IMR-90 (cell line): ENCODE results near the gene C2orf69. TPM values are rescaled to one million over a fixed set of nuclear protein-coding genes. Genes with fewer than 3 reads are reported as not detected.

ENCODE experiments used
- ATAC-seq: fragments of 200-7000 bp; cut with Tn5 transposase; 2 replicates; pipeline ENCODE4 v1.9.1; 2020; ENCODE audit warnings: low read depth, mild to moderate bottlenecking, moderate library complexity
- BruUV-seq: library from RNA; stranded (reverse); fragments of 400-500 nt; replicated peaks from 2 replicates; lab custom pipeline; 2021; lab: Mats Ljungman, UMichigan
- CTCF ChIA-PET: fragments of 300-600 bp; formaldehyde crosslinking; extraction: SDS; loops from one replicate; lab custom pipeline; 2021; ENCODE audit warnings: antibody characterized with exemption; lab: Yijun Ruan, JAX
- POLR2A ChIA-PET: fragments of 300-600 bp; sonication (Branson Sonifier 250); formaldehyde crosslinking; loops from one replicate; lab custom pipeline; 2022; ENCODE audit warnings: antibody characterized with exemption; ENCODE audit not compliant: unreplicated experiment; lab: Charles Lee
- DNase-seq: peaks from one replicate; pipeline ENCODE4 v3.0.0; 2013
- H2AFZ ChIP-seq: replicated peaks from 2 replicates; pipeline ENCODE3; 2013; ENCODE audit warnings: low read length, mild to moderate bottlenecking; ENCODE audit not compliant: poor library complexity
- H2AK5ac ChIP-seq: 2 replicates; pipeline ENCODE4 v1.6.1; 2013; ENCODE audit warnings: low read depth, low read length, inconsistent platforms
- H2AK9ac ChIP-seq: replicated peaks from 2 replicates; pipeline ENCODE3; 2013; ENCODE audit warnings: mild to moderate bottlenecking, low read depth, low read length, moderate library complexity; ENCODE audit not compliant: poor library complexity
- H2BK120ac ChIP-seq: 2 replicates; pipeline ENCODE4 v1.6.1; 2013; ENCODE audit warnings: low read depth, low read length, inconsistent platforms
- H2BK15ac ChIP-seq: 3 replicates; pipeline ENCODE4 v1.6.1; 2013; ENCODE audit warnings: low read depth, low read length, inconsistent platforms
- H2BK20ac ChIP-seq: 2 replicates; pipeline ENCODE4 v1.6.1; 2013; ENCODE audit warnings: low read depth, mild to moderate bottlenecking, inconsistent platforms, low read length, moderate library complexity
- H2BK5ac ChIP-seq: 2 replicates; pipeline ENCODE4 v1.6.1; 2013; ENCODE audit warnings: mild to moderate bottlenecking, low read depth, low read length, inconsistent platforms; ENCODE audit not compliant: poor library complexity, severe bottlenecking
- H3K14ac ChIP-seq: replicated peaks from 2 replicates; pipeline ENCODE4 v1.6.1; 2013; ENCODE audit warnings: low read depth, low read length, inconsistent platforms
- H3K18ac ChIP-seq: 2 replicates; pipeline ENCODE4 v1.6.1; 2013; ENCODE audit warnings: low read depth, low read length, control low read depth
- H3K23ac ChIP-seq: 2 replicates; pipeline ENCODE4 v1.6.1; 2013; ENCODE audit warnings: low read depth, low read length, inconsistent platforms
- H3K27ac ChIP-seq: 2 replicates; pipeline ENCODE4 v1.5.1; 2013; ENCODE audit warnings: mild to moderate bottlenecking, control low read depth, low read length; ENCODE audit not compliant: insufficient read depth
- H3K27me3 ChIP-seq: 2 replicates; pipeline ENCODE4 v1.6.1; 2013; ENCODE audit warnings: low read length; ENCODE audit not compliant: control insufficient read depth, insufficient read depth
- H3K36me3 ChIP-seq: 2 replicates; pipeline ENCODE4 v1.6.1; 2013; ENCODE audit warnings: low read length, mixed read lengths; ENCODE audit not compliant: control insufficient read depth, insufficient read depth
- H3K4ac ChIP-seq: 2 replicates; pipeline ENCODE4 v1.6.1; 2013; ENCODE audit warnings: low read depth, low read length, inconsistent platforms
- H3K4me1 ChIP-seq: 2 replicates; pipeline ENCODE4 v1.6.1; 2013; ENCODE audit warnings: low read length, mixed read lengths; ENCODE audit not compliant: control insufficient read depth, insufficient read depth
- H3K4me2 ChIP-seq: 2 replicates; pipeline ENCODE4 v1.6.1; 2013; ENCODE audit warnings: low read depth, mild to moderate bottlenecking, control low read depth, low read length, moderate library complexity
- H3K4me3 ChIP-seq: 2 replicates; pipeline ENCODE4 v1.5.1; 2013; ENCODE audit warnings: low read depth, mild to moderate bottlenecking, control low read depth, low read length, moderate library complexity; ENCODE audit not compliant: insufficient read depth
- H3K56ac ChIP-seq: 2 replicates; pipeline ENCODE4 v1.6.1; 2013; ENCODE audit warnings: low read length, inconsistent platforms; ENCODE audit not compliant: insufficient read depth; ENCODE audit errors: extremely low read depth
- H3K79me1 ChIP-seq, 2 experiments: 2 replicates each; pipeline ENCODE4 v1.6.1; 2013; ENCODE audit warnings: low read length in 2 of 2, inconsistent platforms in 1 of 2, low read depth in 1 of 2
- H3K9ac ChIP-seq: 2 replicates; pipeline ENCODE4 v1.6.1; 2013; ENCODE audit warnings: low read depth, low read length, control low read depth
- H3K9me1 ChIP-seq: 2 replicates; pipeline ENCODE4 v1.6.1; 2013; ENCODE audit warnings: low read length, inconsistent platforms; ENCODE audit not compliant: insufficient read depth
- H3K9me3 ChIP-seq: 2 replicates; pipeline ENCODE4 v1.6.1; 2013; ENCODE audit warnings: low read length; ENCODE audit not compliant: control insufficient read depth, insufficient read depth
- H4K20me1 ChIP-seq: 2 replicates; pipeline ENCODE4 v1.6.1; 2013; ENCODE audit warnings: low read length, inconsistent platforms; ENCODE audit not compliant: insufficient read depth
- H4K5ac ChIP-seq: 2 replicates; pipeline ENCODE4 v1.6.1; 2013; ENCODE audit warnings: mild to moderate bottlenecking, low read depth, low read length, control low read depth
- H4K8ac ChIP-seq, 2 experiments: 2 replicates each; pipeline ENCODE4 v1.6.1; 2013; ENCODE audit warnings: low read depth in 2 of 2, low read length in 2 of 2, control low read depth in 1 of 2, inconsistent platforms in 1 of 2
- H4K91ac ChIP-seq: 2 replicates; pipeline ENCODE4 v1.6.1; 2013; ENCODE audit warnings: low read depth, low read length, inconsistent platforms; ENCODE audit not compliant: insufficient read depth
- BHLHE40 ChIP-seq: fragments of 150-350 bp; IDR thresholded peaks from 2 replicates; pipeline ENCODE4 v1.6.1; 2016; ENCODE audit warnings: mild to moderate bottlenecking, low read depth, low read length
- CEBPB ChIP-seq: IDR thresholded peaks from 2 replicates; pipeline ENCODE4 v1.6.1; 2012; ENCODE audit warnings: low read depth, low read length, improper control_type of control experiment
- CHD1 ChIP-seq: IDR thresholded peaks from 2 replicates; pipeline ENCODE4 v1.6.1; 2012; ENCODE audit warnings: low read depth, low read length, improper control_type of control experiment
- CTCF ChIP-seq: conservative IDR thresholded peaks from 2 replicates; pipeline ENCODE4 v1.5.1; 2012; ENCODE audit warnings: mild to moderate bottlenecking, low read depth, low read length, improper control_type of control experiment
- ELK1 ChIP-seq: fragments of 150-350 bp; IDR thresholded peaks from 2 replicates; pipeline ENCODE4 v1.6.1; 2016; ENCODE audit warnings: low read depth, mild to moderate bottlenecking, low read length, moderate library complexity, borderline replicate concordance
- FOS ChIP-seq: fragments of 150-350 bp; IDR thresholded peaks from 2 replicates; pipeline ENCODE4 v1.6.1; 2016; ENCODE audit warnings: low read depth, low read length
- MAFK ChIP-seq: IDR thresholded peaks from 2 replicates; pipeline ENCODE4 v1.6.1; 2012; ENCODE audit warnings: low read depth, low read length, improper control_type of control experiment
- MAZ ChIP-seq: IDR thresholded peaks from 2 replicates; pipeline ENCODE4 v1.6.1; 2012; ENCODE audit warnings: low read depth, mild to moderate bottlenecking, low read length, improper control_type of control experiment, moderate library complexity, borderline replicate concordance
- MXI1 ChIP-seq: IDR thresholded peaks from 2 replicates; pipeline ENCODE4 v1.6.1; 2012; ENCODE audit warnings: low read depth, mild to moderate bottlenecking, low read length, moderate library complexity, borderline replicate concordance
- NFE2L2 ChIP-seq: fragments of 150-350 bp; IDR thresholded peaks from 2 replicates; pipeline ENCODE4 v1.6.1; 2016; ENCODE audit warnings: low read depth, mild to moderate bottlenecking, low read length
- POLR2A ChIP-seq: IDR thresholded peaks from 2 replicates; pipeline ENCODE4 v1.6.1; 2012; ENCODE audit warnings: mild to moderate bottlenecking, low read depth, low read length
- RAD21 ChIP-seq: IDR thresholded peaks from 2 replicates; pipeline ENCODE4 v1.6.1; 2012; ENCODE audit warnings: low read length, improper control_type of control experiment
- RCOR1 ChIP-seq: IDR thresholded peaks from 2 replicates; pipeline ENCODE4 v1.6.1; 2012; ENCODE audit warnings: mild to moderate bottlenecking, low read length, improper control_type of control experiment; ENCODE audit not compliant: insufficient replicate concordance
- RFX5 ChIP-seq: IDR thresholded peaks from 2 replicates; pipeline ENCODE4 v1.8.0; 2012; ENCODE audit warnings: low read depth, mild to moderate bottlenecking, low read length, moderate library complexity
- SMC3 ChIP-seq: fragments of 150-350 bp; IDR thresholded peaks from 2 replicates; pipeline ENCODE4 v1.6.1; 2016; ENCODE audit warnings: low read depth, mild to moderate bottlenecking, antibody characterized with exemption, low read length, moderate library complexity
- USF2 ChIP-seq: fragments of 150-350 bp; IDR thresholded peaks from 2 replicates; pipeline ENCODE4 v1.6.1; 2017; ENCODE audit warnings: mild to moderate bottlenecking, antibody characterized with exemption, low read length, low read depth
- WGBS, 2 experiments: methylation state at CpG; one replicate each; pipeline versions ENCODE4 v1.1.5 to v1.1.7; 2013; ENCODE audit warnings: missing lambda C conversion rate in 2 of 2; ENCODE audit not compliant: insufficient read length in 1 of 2; ENCODE audit errors: extremely low coverage in 2 of 2; 5-methylcytosine and 5-hydroxymethylcytosine counted together
- dilution Hi-C: fragments of 300-500 bp; cut with HindIII; formaldehyde crosslinking; loops from one replicate; pipeline ENCODE4 v1.14.3; 2018; ENCODE audit warnings: low sequenced_read_pairs; ENCODE audit not compliant: unreplicated experiment
- in situ Hi-C: fragments of 300-500 bp; cut with MboI; formaldehyde crosslinking; loops from 3 replicates; pipeline ENCODE4 v1.14.3; 2019; ENCODE audit warnings: low sequenced_read_pairs, inconsistent platforms, mixed read lengths
- intact Hi-C: fragments of 100-400 bp; cut with micrococcal nuclease; formaldehyde crosslinking; loops from 2 replicates; pipeline ENCODE4 v1.10.0; 2022
- polyA plus RNA-seq, 3 experiments: library from polyadenylated mRNA; depleted of rRNA; stranded (reverse); fragments of >200 nt; gene quantifications; 2 replicates each; pipeline ENCODE4 v1.2.3, GENCODE V29; 2012; ENCODE audit warnings: low replicate concordance in 1 of 3
- total RNA-seq: library from RNA; depleted of rRNA; stranded (reverse); fragments of >200 nt; gene quantifications from 2 replicates; pipeline ENCODE4 v1.2.3, GENCODE V29; 2012

Gene C2orf69
- total and polyA plus RNA-seq, 2 of the 4 experiments (the other 2 are of a cell fraction) = 3.1 to 4.7 TPM

- H2BK120ac ChIP-seq = no peak overlapping the region
- H4K20me1 ChIP-seq = no peaks in the 10 kb centered on the region
- H3K9ac ChIP-seq = no peak overlapping the region
- TF ChIP-seq CTCF = no peak
- TF ChIP-seq BHLHE40 = no peak
- TF ChIP-seq MAZ = no peak
- no peak for TF ChIP-seq NFE2L2
- no peak for TF ChIP-seq USF2
- no peak for TF ChIP-seq ELK1
- no peak for TF ChIP-seq RCOR1
- no peak for TF ChIP-seq RAD21
- no peak for TF ChIP-seq POLR2A
- TF ChIP-seq CHD1 = no peak
- no peak for TF ChIP-seq MAFK
- no peak for TF ChIP-seq CEBPB
- TF ChIP-seq RFX5 = no peak
- no peak for TF ChIP-seq SMC3
- no peak for TF ChIP-seq FOS
- no peak for TF ChIP-seq MXI1
- no peak overlapping the region for H3K18ac ChIP-seq
- no peaks in the 10 kb centered on the region for H3K9me1 ChIP-seq
- no peak overlapping the region for H2BK20ac ChIP-seq
- no peak overlapping the region for H4K5ac ChIP-seq
- in situ Hi-C loops = no loop called here
- H3K23ac ChIP-seq = no peak overlapping the region
- no peak overlapping the region for H3K56ac ChIP-seq
- no peak overlapping the region for H2BK5ac ChIP-seq
- no peak overlapping the region for H3K14ac ChIP-seq
- no peak overlapping the region for H3K4me3 ChIP-seq
- H3K79me1 ChIP-seq = peaks cover 6 to 9% of the 10 kb centered on the region in 2 experiments
- intact Hi-C loops = no loop called here
- POLR2A ChIA-PET = no interaction called here
- H3K9me3 ChIP-seq = no peaks in the 10 kb centered on the region
- H2BK15ac ChIP-seq = no peak overlapping the region
- H3K4me1 ChIP-seq = no peaks in the 10 kb centered on the region
- H3K36me3 ChIP-seq = peaks cover 12% of the 10 kb centered on the region
- H2AFZ ChIP-seq = no peak overlapping the region
- H3K27me3 ChIP-seq = no peaks in the 10 kb centered on the region
- CTCF ChIA-PET = no interaction called here
- H4K8ac ChIP-seq = no peak overlapping the region
- ATAC-seq (no peak), DNase-seq (no peak)
- dilution Hi-C loops = no loop called here
- H4K91ac ChIP-seq = no peak overlapping the region
- no peak overlapping the region for H3K4me2 ChIP-seq
- WGBS, 2 experiments = no CpG with 5 or more reads among the region's 2 CpGs
- no peak overlapping the region for H2AK5ac ChIP-seq
- no peak overlapping the region for H2AK9ac ChIP-seq
- BruUV-seq = no TSS peak
- no peak overlapping the region for H3K27ac ChIP-seq
- no peak overlapping the region for H3K4ac ChIP-seq
Measured at GRCh38 chr2:199936554-199936953, 25.5 kb downstream of the C2orf69 start.
